K562 (cell line): Measurements from ENCODE around the gene LRP1B. TPM values are rescaled to one million over a fixed set of nuclear protein-coding genes. Genes with fewer than 3 reads are reported as not detected.

ENCODE experiments used
- ATAC-seq: fragments of 200-7000 bp; cut with Tn5 transposase; 3 replicates; pipeline ENCODE4 v1.9.1; 2020; ENCODE audit warnings: moderate library complexity
- BruUV-seq: library from RNA; stranded (reverse); fragments of 400-500 nt; replicated peaks from 2 replicates; lab custom pipeline; 2021; lab: Mats Ljungman, UMichigan
- CTCF ChIA-PET: fragments of 300-600 bp; formaldehyde crosslinking; extraction: SDS; loops from one replicate; lab custom pipeline; 2021; ENCODE audit warnings: low intra/inter-chr PET ratio; lab: Yijun Ruan, JAX
- POLR2A ChIA-PET: fragments of 300-600, 350-650 bp; sonication (Branson Sonifier 250); formaldehyde crosslinking; extraction: SDS; loops from one replicate; lab custom pipeline; 2021; ENCODE audit warnings: antibody characterized with exemption, inconsistent platforms; lab: Yijun Ruan, JAX
- DNase-seq, 4 experiments: peaks; one replicate each; pipeline versions ENCODE4 v3.0.0 to v3.0.0-alpha.2; 2011 to 2018; ENCODE audit warnings: low spot score in 3 of 4, mixed read lengths in 3 of 4; ENCODE audit errors: extremely low read depth in 1 of 4
- FAIRE-seq: peaks from 2 replicates; lab custom pipeline; 2011; peaks lifted over from hg19 to GRCh38; lab: Jason Lieb, UNC
- H2AFZ ChIP-seq: 2 replicates; pipeline ENCODE4 v1.6.0; 2011; ENCODE audit warnings: low read depth, low read length, control low read depth, inconsistent platforms
- H3K27ac ChIP-seq: fragments of 200-600 bp; 3 replicates; pipeline ENCODE4 v1.8.0; 2011; ENCODE audit warnings: low read depth, mild to moderate bottlenecking, control low read depth, inconsistent platforms, low read length, moderate library complexity, mixed read lengths; ENCODE audit errors: extremely low read depth
- H3K27me3 ChIP-seq, 2 experiments: fragments of 300-600 bp in 1 of 2; 2 replicates in 1 of 2; 3 replicates in 1 of 2; pipeline versions ENCODE4 v1.6.0 to v1.8.0; 2011; ENCODE audit warnings: inconsistent platforms in 2 of 2, low read length in 2 of 2, mild to moderate bottlenecking in 1 of 2, mixed read lengths in 1 of 2, moderate library complexity in 1 of 2; ENCODE audit not compliant: control insufficient read depth in 2 of 2, insufficient read depth in 2 of 2
- H3K36me3 ChIP-seq: fragments of 300-600 bp; 3 replicates; pipeline ENCODE4 v1.8.0; 2011; ENCODE audit warnings: mild to moderate bottlenecking, low read length, inconsistent platforms; ENCODE audit not compliant: control insufficient read depth, insufficient read depth
- H3K4me1 ChIP-seq, 2 experiments: fragments of 200-600 bp in 1 of 2; replicated peaks in 1 of 2; 2 replicates in 1 of 2; 3 replicates in 1 of 2; pipeline versions ENCODE4 v1.5.1 to v1.8.0; 2011; ENCODE audit warnings: inconsistent platforms in 2 of 2, low read length in 2 of 2, mild to moderate bottlenecking in 1 of 2, mixed read lengths in 1 of 2, moderate library complexity in 1 of 2; ENCODE audit not compliant: control insufficient read depth in 2 of 2, insufficient read depth in 2 of 2
- H3K4me2 ChIP-seq: 2 replicates; pipeline ENCODE4 v1.6.1; 2011; ENCODE audit warnings: low read length, control low read depth, inconsistent platforms, mixed read lengths; ENCODE audit not compliant: insufficient read depth
- H3K4me3 ChIP-seq: fragments of 200-600 bp; sonication (generic), shearing (Covaris generic); 2 replicates; pipeline ENCODE4 v1.5.1; 2016; ENCODE audit warnings: control low read depth, inconsistent platforms
- H3K79me2 ChIP-seq: fragments of 200-600 bp; 3 replicates; pipeline ENCODE4 v1.8.0; 2011; ENCODE audit warnings: low read length, inconsistent platforms; ENCODE audit not compliant: control insufficient read depth, insufficient read depth
- H3K9ac ChIP-seq, 2 experiments: 2 replicates each; pipeline versions ENCODE4 v1.6.0 to v1.6.1; 2011; ENCODE audit warnings: low read depth in 2 of 2, low read length in 2 of 2, control low read depth in 1 of 2, inconsistent platforms in 1 of 2, mild to moderate bottlenecking in 1 of 2, mixed read lengths in 1 of 2; ENCODE audit not compliant: insufficient read depth in 1 of 2
- H3K9me1 ChIP-seq: one replicate; pipeline ENCODE4 v1.6.0; 2011; ENCODE audit warnings: inconsistent platforms, mild to moderate bottlenecking, low read length, moderate library complexity; ENCODE audit not compliant: control insufficient read depth, insufficient read depth
- H3K9me3 ChIP-seq: replicated peaks from 2 replicates; pipeline ENCODE4 v1.5.1; 2011; ENCODE audit warnings: low read depth, low read length, inconsistent platforms; ENCODE audit not compliant: control insufficient read depth, insufficient read depth
- H4K20me1 ChIP-seq: replicated peaks from 2 replicates; pipeline ENCODE4 v1.6.1; 2011; ENCODE audit warnings: low read length, inconsistent platforms, mixed read lengths; ENCODE audit not compliant: control insufficient read depth, insufficient read depth
- CTCF ChIP-seq, 3 experiments: IDR thresholded peaks in 2 of 3; conservative IDR thresholded peaks in 1 of 3; 2 replicates each; pipeline ENCODE4 v1.5.1; 2011 to 2012; ENCODE audit warnings: low read length in 3 of 3, mild to moderate bottlenecking in 3 of 3, control low read depth in 2 of 3, improper control_type of control experiment in 1 of 3, inconsistent platforms in 1 of 3, low read depth in 1 of 3, mixed read lengths in 1 of 3, moderate library complexity in 1 of 3; ENCODE audit not compliant: insufficient read depth in 2 of 3
- GTF2F1 ChIP-seq: IDR thresholded peaks from 2 replicates; pipeline ENCODE4 v1.6.1; 2011; ENCODE audit warnings: low read depth, low read length, improper control_type of control experiment
- JUNB ChIP-seq: fragments of 450-650 bp; formaldehyde crosslinking; conservative IDR thresholded peaks from 2 replicates; pipeline ENCODE4 v1.4.0; 2020; ENCODE audit warnings: mild to moderate bottlenecking
- KLF1 ChIP-seq: fragments of 450-650 bp; IDR thresholded peaks from 2 replicates; pipeline ENCODE4 v1.6.1; 2016; ENCODE audit warnings: missing genetic modification characterization, missing compliant biosample characterization
- MAFG ChIP-seq: fragments of 450-650 bp; conservative IDR thresholded peaks from 2 replicates; pipeline ENCODE4 v1.6.1; 2016; ENCODE audit warnings: missing genetic modification characterization, missing compliant biosample characterization
- POLR2A ChIP-seq: fragments of 450-650 bp; conservative IDR thresholded peaks from 2 replicates; pipeline ENCODE4 v1.6.1; 2016
- XRCC3 ChIP-seq: fragments of 450-650 bp; IDR thresholded peaks from 2 replicates; pipeline ENCODE4 v1.6.1; 2017; ENCODE audit warnings: mild to moderate bottlenecking, moderate library complexity
- ZFPM2 ChIP-seq: fragments of 250-450 bp; sonication (Bioruptor Pico); IDR thresholded peaks from 2 replicates; pipeline ENCODE4 v1.5.1; 2022; ENCODE audit warnings: mild to moderate bottlenecking
- WGBS: fragments of 100-300 bp; shearing (Covaris generic); methylation state at CpG from one replicate; pipeline ENCODE4 v1.1.6; 2016; ENCODE audit warnings: low coverage, mixed read lengths; ENCODE audit not compliant: insufficient coverage; ENCODE audit errors: missing lambda C conversion rate; 5-methylcytosine and 5-hydroxymethylcytosine counted together
- in situ Hi-C: fragments of 300-500 bp; cut with MboI; formaldehyde crosslinking; loops from 4 replicates; pipeline ENCODE4 v1.15.0; 2018; ENCODE audit warnings: inconsistent platforms, mixed read lengths
- intact Hi-C: fragments of 100-400 bp; cut with micrococcal nuclease; formaldehyde crosslinking; loops from 2 replicates; pipeline ENCODE4 v1.14.2; 2022
- polyA plus RNA-seq, 8 experiments: library from polyadenylated mRNA; depleted of rRNA in 4 of 8; stranded (reverse) in 5 of 8; unstranded in 3 of 8; fragments of >200 nt; fragmentation: Nextera tagmentation in 2 of 8; fragmentation: Illumina TruSeq in 1 of 8; extraction: Ambion mirVana in 2 of 8; extraction: Trizol in 1 of 8; gene quantifications; 2 replicates each; pipeline versions ENCODE4 v1.2.1 to v1.2.3, GENCODE V29; 2011 to 2014; ENCODE audit warnings: inconsistent platforms in 1 of 8, missing spikeins in 1 of 8
- total RNA-seq, 7 experiments: library from RNA; depleted of rRNA in 6 of 7; stranded (reverse); fragments of >200 nt in 6 of 7; fragmentation: Illumina TruSeq in 2 of 7; extraction: Trizol in 2 of 7; gene quantifications; 2 replicates each; pipeline versions ENCODE4 v1.2.1 to v1.2.3, GENCODE V29; 2011 to 2021; ENCODE audit warnings: low replicate concordance in 1 of 7

LRP1B gene
- total and polyA plus RNA-seq, 9 of the 15 experiments (the other 6 are each of a cell fraction or from before 2014, with no cell fraction given), result not detected

- 0% methylated on average over 1 of the region's 1 CpG for WGBS
- BruUV-seq, result no TSS peak
- Histone ChIP-seq H3K27me3 (no peaks in the 10 kb centered on the region), H3K4me1 (no peaks in the 10 kb centered on the region), H3K4me2 (no peak overlapping the region), H3K4me3 (no peak overlapping the region), H3K27ac (no peak overlapping the region), H3K9me3 (no peaks in the 10 kb centered on the region), H3K9ac (no peak overlapping the region), H3K79me2 (no peaks in the 10 kb centered on the region), H3K9me1 (no peaks in the 10 kb centered on the region), H4K20me1 (no peaks in the 10 kb centered on the region), H3K36me3 (no peaks in the 10 kb centered on the region), H2AFZ (no peak overlapping the region)
- no peak for FAIRE-seq
- no peak for ATAC-seq
- intact Hi-C loops, result no loop called here
- CTCF ChIA-PET, result no interaction called here
- TF ChIP-seq CTCF (IDR thresholded peaks at IDR 0.05 in 2 of 3, conservative IDR thresholded peaks at IDR 0.05 in 1 of 3; ENCODE audit: insufficient read depth in 2 of 3, low read depth in 1 of 3, low read length in 3 of 3), result peak in 2 of 3 experiments; percentile 14 to 21; a peak in 1 of 6 replicates
- TF ChIP-seq MAFG (tag), result no peak
- TF ChIP-seq GTF2F1, result no peak
- POLR2A ChIA-PET, result no interaction called here
- in situ Hi-C loops, result no loop called here
- DNase-seq, result peak in 1 of 4 experiments; percentile 4
Measured at GRCh38 chr2:141399270-141399669, 731.5 kb downstream of the LRP1B start.

- 0% methylated on average over 2 of the region's 2 CpGs for WGBS
- H3K27ac ChIP-seq, result no peak overlapping the region
- H3K4me3 ChIP-seq, result no peak overlapping the region
- no peak overlapping the region for H3K9ac ChIP-seq
- H4K20me1 ChIP-seq, result no peaks in the 10 kb centered on the region
- CTCF ChIA-PET, result no interaction called here
- intact Hi-C loops (no loop called here), in situ Hi-C loops (no loop called here)
- BruUV-seq, result no TSS peak
- H3K9me1 ChIP-seq, result no peaks in the 10 kb centered on the region
- H3K79me2 ChIP-seq, result no peaks in the 10 kb centered on the region
- POLR2A ChIA-PET, result no interaction called here
- H3K9me3 ChIP-seq, result no peaks in the 10 kb centered on the region
- H3K4me1 ChIP-seq, result no peaks in the 10 kb centered on the region
- DNase-seq (no peak), FAIRE-seq (no peak), ATAC-seq (no peak)
- no peaks in the 10 kb centered on the region for H3K27me3 ChIP-seq
- no peak for TF ChIP-seq XRCC3
- TF ChIP-seq KLF1, result no peak
- no peak for TF ChIP-seq JUNB
- no peak for TF ChIP-seq ZFPM2 (CRISPR knock-in tag)
- TF ChIP-seq POLR2A, result no peak
- no peak overlapping the region for H2AFZ ChIP-seq
- H3K4me2 ChIP-seq, result no peak overlapping the region
- no peaks in the 10 kb centered on the region for H3K36me3 ChIP-seq
Measured at GRCh38 chr2:141393214-141393545, 737.6 kb downstream of the LRP1B start.
